Natural killer cell (primary cell): ENCODE data around the gene ZNF213. TPM values are rescaled to one million over a fixed set of nuclear protein-coding genes. Genes with fewer than 3 reads are reported as not detected.
"Not testable (repeated sequence)": the region's sequence is repeated elsewhere in the genome, so short reads cannot be mapped to it uniquely, and the experiment has no call there.

Experiments
- ATAC-seq, 3 donors: fragments of 150-1000 bp in 2 of 3; fragments of 200-7000 bp in 1 of 3; cut with Tn5 transposase; 1 replicate in 1 of 3; 2 replicates in 2 of 3; pipeline ENCODE4 v1.10.0; 2021; ENCODE audit warnings: mild to moderate bottlenecking in 2 of 3, moderate library complexity in 2 of 3
- DNase-seq, 2 donors: peaks; one replicate each; pipeline versions ENCODE4 v3.0.0 to v3.0.0-alpha.2; 2013 to 2021; ENCODE audit warnings: mixed read lengths in 1 of 2
- H3K27ac ChIP-seq: one replicate; pipeline ENCODE4 v1.5.1; 2013; ENCODE audit warnings: mild to moderate bottlenecking, low read length
- H3K27me3 ChIP-seq: one replicate; pipeline ENCODE4 v1.6.1; 2013; ENCODE audit warnings: low read length; ENCODE audit not compliant: control insufficient read depth, insufficient read depth
- H3K36me3 ChIP-seq: one replicate; pipeline ENCODE4 v1.6.1; 2013; ENCODE audit warnings: low read length; ENCODE audit not compliant: control insufficient read depth, insufficient read depth
- H3K4me1 ChIP-seq: one replicate; pipeline ENCODE4 v1.6.1; 2013; ENCODE audit warnings: low read length; ENCODE audit not compliant: control insufficient read depth, insufficient read depth
- H3K4me3 ChIP-seq: one replicate; pipeline ENCODE4 v1.5.1; 2013; ENCODE audit warnings: low read length
- H3K9me3 ChIP-seq: one replicate; pipeline ENCODE4 v1.6.1; 2013; ENCODE audit warnings: low read length; ENCODE audit not compliant: control insufficient read depth, insufficient read depth
- H3K27ac Mint-ChIP-seq, 2 donors: one replicate each; pipeline ENCODE4 v1.8.0; 2022; ENCODE audit warnings: mild to moderate bottlenecking in 2 of 2, mixed read lengths in 2 of 2, moderate library complexity in 1 of 2
- H3K27me3 Mint-ChIP-seq, 2 donors: one replicate each; pipeline ENCODE4 v1.8.0; 2022; ENCODE audit warnings: low read depth in 2 of 2, mixed read lengths in 2 of 2
- H3K36me3 Mint-ChIP-seq: one replicate; pipeline ENCODE4 v1.8.0; 2022; ENCODE audit warnings: mixed read lengths
- H3K4me1 Mint-ChIP-seq, 2 donors: one replicate each; pipeline ENCODE4 v1.8.0; 2022; ENCODE audit warnings: mixed read lengths in 2 of 2
- H3K4me3 Mint-ChIP-seq: one replicate; pipeline ENCODE4 v1.8.0; 2022; ENCODE audit warnings: mild to moderate bottlenecking, moderate library complexity, mixed read lengths
- H3K9me3 Mint-ChIP-seq, 2 donors: one replicate each; pipeline ENCODE4 v1.8.0; 2022; ENCODE audit warnings: mixed read lengths in 2 of 2
- WGBS: methylation state at CpG from one replicate; pipeline ENCODE4 v1.1.7; 2013; ENCODE audit warnings: missing lambda C conversion rate; ENCODE audit not compliant: insufficient coverage; 5-methylcytosine and 5-hydroxymethylcytosine counted together
- intact Hi-C: fragments of 100-400 bp; cut with micrococcal nuclease; formaldehyde crosslinking; loops from one replicate; pipeline ENCODE4 v1.14.2; 2022
- total RNA-seq, 4 donors: library from RNA; stranded (reverse); fragments of 120-200 nt in 1 of 4; gene quantifications; one replicate each; pipeline versions ENCODE4 v1.2.3 to v1.2.4, GENCODE V29; 2013 to 2022
- TF ChIP-seq, protein P1 (sequence below): fragments of 200-600 bp; IDR thresholded peaks from one replicate; pipeline ENCODE4 v1.8.0; 2022; ENCODE audit warnings: antibody characterized with exemption

Gene ZNF213
- total RNA-seq, 3 donors from 2014 or later (not counting 1 experiment from before 2014, with no cell fraction given) = 4.8 to 6.8 (median 5.1) TPM

DNA sequence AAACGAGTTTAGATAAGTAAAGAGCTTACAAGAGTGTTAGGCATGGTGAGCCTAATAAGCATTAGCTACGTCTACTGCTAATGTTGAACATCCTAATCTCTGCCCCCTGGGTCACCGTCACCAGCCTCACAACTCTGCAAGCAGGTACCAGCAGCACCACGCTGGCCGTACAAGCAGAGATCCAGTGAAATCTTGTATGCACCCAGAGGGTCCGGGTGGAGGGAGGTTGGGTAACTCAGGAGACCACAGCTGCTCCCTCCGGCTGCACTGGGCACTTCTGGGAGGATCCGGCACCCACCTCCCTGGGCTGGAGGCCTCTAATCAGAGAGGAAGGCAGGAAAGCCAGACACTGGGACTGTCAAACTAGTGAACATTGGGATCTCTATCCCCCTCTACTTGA, 44.8 kb downstream of the ZNF213 start:
- ATAC-seq = no peak
- Mint-ChIP-seq H3K27me3 (peaks cover 69 to 70% of the 10 kb centered on the region in 2 donors), H3K36me3 (peaks cover 8% of the 10 kb centered on the region), H3K9me3 (no peaks in the 10 kb centered on the region), H3K4me3 (no peak overlapping the region), H3K4me1 (peaks cover 21% of the 10 kb centered on the region in 2 donors), H3K27ac (no peak overlapping the region)
- H3K27ac ChIP-seq = no peak overlapping the region
- peaks cover 29% of the 10 kb centered on the region for H3K4me1 ChIP-seq
- H3K4me3 ChIP-seq = no peak overlapping the region
- H3K36me3 ChIP-seq = no peaks in the 10 kb centered on the region
- no peaks in the 10 kb centered on the region for H3K9me3 ChIP-seq
- intact Hi-C loops = loop anchor here (10.0 kb wide), 1 partner anchor 285 kb away; no protein-coding TSS in a partner anchor
- TF ChIP-seq, protein P1, sequence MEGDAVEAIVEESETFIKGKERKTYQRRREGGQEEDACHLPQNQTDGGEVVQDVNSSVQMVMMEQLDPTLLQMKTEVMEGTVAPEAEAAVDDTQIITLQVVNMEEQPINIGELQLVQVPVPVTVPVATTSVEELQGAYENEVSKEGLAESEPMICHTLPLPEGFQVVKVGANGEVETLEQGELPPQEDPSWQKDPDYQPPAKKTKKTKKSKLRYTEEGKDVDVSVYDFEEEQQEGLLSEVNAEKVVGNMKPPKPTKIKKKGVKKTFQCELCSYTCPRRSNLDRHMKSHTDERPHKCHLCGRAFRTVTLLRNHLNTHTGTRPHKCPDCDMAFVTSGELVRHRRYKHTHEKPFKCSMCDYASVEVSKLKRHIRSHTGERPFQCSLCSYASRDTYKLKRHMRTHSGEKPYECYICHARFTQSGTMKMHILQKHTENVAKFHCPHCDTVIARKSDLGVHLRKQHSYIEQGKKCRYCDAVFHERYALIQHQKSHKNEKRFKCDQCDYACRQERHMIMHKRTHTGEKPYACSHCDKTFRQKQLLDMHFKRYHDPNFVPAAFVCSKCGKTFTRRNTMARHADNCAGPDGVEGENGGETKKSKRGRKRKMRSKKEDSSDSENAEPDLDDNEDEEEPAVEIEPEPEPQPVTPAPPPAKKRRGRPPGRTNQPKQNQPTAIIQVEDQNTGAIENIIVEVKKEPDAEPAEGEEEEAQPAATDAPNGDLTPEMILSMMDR = no peak
- 82% methylated on average over 8 of the region's 8 CpGs for WGBS
- DNase-seq = no peak
- peaks cover 58% of the 10 kb centered on the region for H3K27me3 ChIP-seq

DNA sequence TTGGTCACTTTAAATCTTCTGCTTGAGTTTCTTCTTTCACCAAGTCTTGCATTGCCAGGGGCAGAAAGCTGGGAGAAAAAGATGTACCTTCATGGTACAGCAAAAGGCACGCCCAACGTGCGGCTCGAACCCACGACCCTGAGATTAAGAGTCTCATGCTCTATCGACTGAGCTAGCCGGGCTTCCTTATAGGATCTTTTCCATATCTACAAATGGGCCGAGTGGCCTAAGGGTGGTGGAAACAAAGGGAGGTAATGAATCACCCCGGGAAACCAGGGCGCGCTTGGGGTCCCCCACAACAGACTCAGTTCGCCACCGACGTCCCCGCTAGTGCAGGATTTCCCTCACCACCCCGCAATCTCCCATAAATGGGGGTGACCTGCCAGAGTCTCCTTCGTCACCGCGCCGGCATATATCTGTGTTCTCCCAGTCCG, 45.6 kb downstream of the ZNF213 start:
- Mint-ChIP-seq H3K4me3 (no peak overlapping the region), H3K27ac (no peak overlapping the region), H3K4me1 (peaks cover 21% of the 10 kb centered on the region in 2 donors), H3K36me3 (peaks cover 8% of the 10 kb centered on the region), H3K9me3 (no peaks in the 10 kb centered on the region), H3K27me3 (peaks cover 69 to 70% of the 10 kb centered on the region in 2 donors)
- peaks cover 51% of the 10 kb centered on the region for H3K27me3 ChIP-seq
- intact Hi-C loops = loop anchor here (10.0 kb wide), 1 partner anchor 284 kb away; no protein-coding TSS in a partner anchor
- no peak overlapping the region for H3K4me3 ChIP-seq
- no peaks in the 10 kb centered on the region for H3K36me3 ChIP-seq
- H3K9me3 ChIP-seq = no peaks in the 10 kb centered on the region
- WGBS = 55% methylated on average over 19 of the region's 21 CpGs
- H3K4me1 ChIP-seq = peaks cover 21% of the 10 kb centered on the region
- ATAC-seq (no peak), DNase-seq (no peak)
- H3K27ac ChIP-seq = no peak overlapping the region
- TF ChIP-seq, protein P1 = no peak

- WGBS = 45% methylated on average over 7 of the region's 8 CpGs
- H3K27me3 Mint-ChIP-seq = peaks cover 65 to 72% of the 10 kb centered on the region in 2 donors
- intact Hi-C loops = loop anchor here (2.0 to 10.0 kb wide), 2 partner anchors 283 to 319 kb away; partner anchors contain the start of gene CLUAP1
- H3K9me3 Mint-ChIP-seq, H3K36me3 ChIP-seq, H3K27ac ChIP-seq, H3K4me3 ChIP-seq, H3K9me3 ChIP-seq, H3K36me3 Mint-ChIP-seq, DNase-seq, ATAC-seq: not testable (repeated sequence)
- peak overlapping the region; percentile 78 to 82 for H3K27ac Mint-ChIP-seq
- peaks cover 21 to 22% of the 10 kb centered on the region in 2 donors for H3K4me1 Mint-ChIP-seq
- peaks cover 21% of the 10 kb centered on the region for H3K4me1 ChIP-seq
- H3K4me3 Mint-ChIP-seq = peak overlapping the region; percentile 83
- H3K27me3 ChIP-seq = peaks cover 42% of the 10 kb centered on the region
Measured at GRCh38 chr16:3182293-3182607, 47.4 kb downstream of the ZNF213 start.

DNA sequence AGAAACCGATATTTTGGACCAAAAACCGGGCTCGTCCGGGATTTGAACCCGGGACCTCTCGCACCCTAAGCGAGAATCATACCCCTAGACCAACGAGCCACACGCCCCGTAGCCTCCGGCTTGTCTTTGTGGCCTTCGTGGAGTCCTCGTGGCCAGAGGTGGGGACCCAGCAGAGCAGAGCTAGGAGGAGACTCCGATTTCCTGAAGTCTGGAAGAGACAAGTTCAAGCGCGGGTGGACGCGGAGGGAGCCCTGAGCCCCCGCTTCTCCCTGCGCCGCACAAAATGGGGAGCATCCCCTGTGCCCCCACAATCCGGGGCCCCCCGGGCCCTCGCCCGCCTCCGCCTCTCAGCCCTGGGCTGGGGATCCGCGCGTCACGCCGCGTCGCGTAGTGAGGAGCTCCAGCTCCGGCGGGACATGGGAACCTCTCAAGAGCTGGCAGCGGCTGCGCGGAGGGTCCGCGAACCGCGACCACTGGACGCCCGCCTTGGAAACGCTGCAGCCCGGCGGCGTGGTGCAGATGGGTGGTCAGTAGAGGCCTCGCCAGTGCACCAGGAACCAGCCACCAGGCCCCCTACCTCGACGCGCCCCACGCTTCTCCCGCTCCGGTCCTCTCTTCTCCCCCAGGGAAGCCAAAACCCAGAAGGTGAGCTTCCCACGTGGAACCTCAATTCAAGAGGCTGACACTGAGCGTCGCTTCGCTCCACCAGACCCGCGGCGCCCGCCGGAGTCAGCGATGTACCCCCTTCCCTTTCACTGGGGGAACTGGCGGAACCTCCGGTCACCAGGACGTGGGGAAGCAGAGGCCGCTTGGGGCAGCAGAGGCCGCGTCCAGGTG, 48.0 kb downstream of the ZNF213 start:
- peaks cover 65 to 73% of the 10 kb centered on the region in 2 donors for H3K27me3 Mint-ChIP-seq
- H3K4me3 Mint-ChIP-seq = peak overlapping the region; percentile 83
- ATAC-seq = peak; percentile 69 to 81 (median 80)
- H3K4me1 Mint-ChIP-seq = peaks cover 27 to 28% of the 10 kb centered on the region in 2 donors
- intact Hi-C loops = loop anchor here (2.0 to 10.0 kb wide), 2 partner anchors 282 to 318 kb away; partner anchors contain the start of gene CLUAP1
- Histone ChIP-seq H3K36me3 (no peaks in the 10 kb centered on the region), H3K9me3 (no peaks in the 10 kb centered on the region), H3K27ac (no peak overlapping the region), H3K4me3 (peak overlapping the region; percentile 32), H3K4me1 (peaks cover 23% of the 10 kb centered on the region), H3K27me3 (peaks cover 37% of the 10 kb centered on the region)
- no peaks in the 10 kb centered on the region for H3K9me3 Mint-ChIP-seq
- peaks cover 8% of the 10 kb centered on the region for H3K36me3 Mint-ChIP-seq
- TF ChIP-seq, protein P1 = peak; percentile 54
- WGBS = 2% methylated on average over 72 of the region's 72 CpGs
- H3K27ac Mint-ChIP-seq = peak overlapping the region; percentile 78 to 82
- peak in 1 of 2 donors; percentile 70 for DNase-seq
